NCI-H1930 (cell line): Measurements from ENCODE around the gene EPB41L4A.
A peak's percentile ranks its signal among the peaks of the same experiment; 100 is the strongest.

Experiments used
- DNase-seq, 2 experiments: peaks; one replicate each; lab custom pipeline; 2025; lab: John Stamatoyannopoulos, UW

Gene EPB41L4A

GRCh38 chr5:112160652-112161391 lies 258.3 kb downstream of the EPB41L4A start:
- DNase-seq = peak; percentile 58 to 75

DNA sequence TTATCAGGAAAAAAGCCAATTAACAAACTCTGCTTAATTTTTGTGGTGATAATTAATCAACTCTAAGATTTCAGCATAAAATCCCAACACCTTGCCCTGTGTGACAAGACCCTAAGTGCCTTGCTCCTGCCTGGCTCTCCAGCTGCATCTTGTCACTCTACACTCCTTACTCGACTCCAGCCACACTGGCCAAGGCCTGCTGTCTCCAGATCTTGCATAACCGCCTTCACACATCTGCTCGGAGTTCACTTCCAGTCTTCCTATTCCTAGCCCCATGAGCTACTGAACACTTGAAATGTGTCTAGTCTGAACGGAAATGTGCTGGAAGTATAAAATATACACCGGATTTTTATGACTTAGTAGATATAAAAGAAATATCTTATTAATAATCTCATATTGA lies 259.6 kb downstream of the EPB41L4A start:
- DNase-seq = no peak

DNA sequence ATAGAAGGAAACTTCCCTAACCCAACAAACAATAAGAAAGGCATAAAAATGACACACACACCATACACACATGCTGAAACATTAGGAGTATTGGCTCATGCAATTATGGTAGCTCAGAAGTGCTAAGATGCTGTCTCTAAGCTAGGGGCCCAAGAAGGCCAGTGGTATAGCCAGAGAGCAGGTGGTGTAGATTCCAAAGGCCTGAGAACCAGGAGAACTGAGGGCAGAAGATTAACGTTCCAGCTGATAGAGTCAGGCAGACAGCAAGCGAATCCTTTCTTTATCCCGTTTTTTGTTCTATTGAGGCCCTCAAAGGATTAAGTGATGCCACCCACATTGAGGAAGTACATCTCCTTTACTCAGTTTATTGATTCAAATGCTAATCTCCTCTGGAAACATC lies 262.9 kb downstream of the EPB41L4A start:
- no peak for DNase-seq

DNA sequence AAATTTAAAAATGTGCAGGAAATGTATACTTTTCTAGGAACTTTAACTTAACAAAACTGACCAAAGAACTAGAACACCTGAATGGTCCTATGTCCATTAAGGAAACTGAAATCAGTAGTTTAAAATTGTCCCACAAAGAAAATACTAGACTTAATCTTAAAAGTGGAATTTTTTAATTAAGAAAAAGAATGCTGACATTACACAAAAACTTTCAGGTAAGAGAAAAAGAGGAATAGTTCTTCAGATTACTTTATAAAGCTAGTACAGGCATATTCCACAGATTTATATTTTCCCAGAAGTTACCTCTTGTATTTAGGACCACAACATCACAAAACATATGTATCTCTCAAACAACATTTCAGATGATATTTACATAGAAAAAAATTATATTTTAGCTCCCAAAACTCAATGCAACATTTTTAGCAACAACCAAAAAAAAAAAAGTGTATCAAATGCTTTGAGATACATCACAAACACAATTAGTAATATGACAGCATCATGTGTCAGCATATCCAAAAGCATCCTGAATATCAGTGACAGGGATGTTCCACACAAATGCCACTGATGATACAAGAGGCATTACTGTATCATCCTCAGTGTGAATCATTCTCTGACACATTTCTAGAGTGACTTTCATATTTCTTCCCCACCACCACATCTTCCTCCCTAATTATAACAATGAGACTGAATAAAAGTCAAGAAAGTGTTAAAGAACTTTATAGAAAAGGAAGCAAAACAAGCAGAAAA lies 264.0 kb downstream of the EPB41L4A start:
- DNase-seq = no peak

GRCh38 chr5:112149727-112150126 lies 269.4 kb downstream of the EPB41L4A start:
- DNase-seq = no peak

DNA sequence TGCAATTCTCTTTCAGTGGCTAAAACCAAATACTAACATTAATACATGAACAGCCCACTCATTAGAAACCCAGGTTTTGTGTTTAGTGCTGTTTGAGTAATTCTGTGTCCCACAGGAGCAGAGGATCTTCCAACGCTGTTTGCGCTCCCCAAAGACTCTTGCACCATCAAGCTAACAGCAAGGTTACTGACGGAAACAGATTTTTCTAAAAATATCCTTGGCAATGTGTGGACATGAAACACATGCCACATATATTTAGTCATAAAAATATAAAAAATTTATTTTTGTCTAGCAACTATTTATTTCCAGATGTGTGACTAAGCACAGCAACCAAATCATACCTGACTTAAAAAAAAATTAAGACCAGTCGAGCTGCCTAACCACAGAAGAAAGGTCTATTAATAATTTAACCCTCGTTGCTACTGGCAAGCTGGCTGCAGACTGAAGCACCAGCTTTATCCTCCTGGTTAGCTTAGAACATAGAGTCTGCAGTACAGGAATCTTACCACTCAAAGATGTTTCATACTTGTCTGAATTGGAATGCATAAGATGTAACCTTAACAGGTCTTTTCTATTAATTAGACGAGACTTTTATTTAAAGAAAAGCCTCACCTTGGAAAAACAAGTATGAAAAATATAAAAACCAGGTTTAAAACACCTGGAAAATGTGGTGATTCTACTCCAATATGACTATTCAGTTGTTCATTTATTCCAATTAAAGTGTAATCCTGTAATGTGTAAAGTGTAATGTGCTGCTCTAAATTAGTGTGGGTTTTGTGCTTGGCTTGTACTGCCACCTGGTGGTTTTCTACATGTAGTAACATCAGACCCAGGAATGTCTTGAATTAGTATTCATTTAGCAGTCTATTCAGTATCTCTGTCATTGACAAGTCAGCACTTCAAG lies 272.5 kb downstream of the EPB41L4A start:
- DNase-seq = peak; percentile 14 to 36

- no peak for DNase-seq
Observed at GRCh38 chr5:112143690-112144089, 275.4 kb downstream of the EPB41L4A start.

DNA sequence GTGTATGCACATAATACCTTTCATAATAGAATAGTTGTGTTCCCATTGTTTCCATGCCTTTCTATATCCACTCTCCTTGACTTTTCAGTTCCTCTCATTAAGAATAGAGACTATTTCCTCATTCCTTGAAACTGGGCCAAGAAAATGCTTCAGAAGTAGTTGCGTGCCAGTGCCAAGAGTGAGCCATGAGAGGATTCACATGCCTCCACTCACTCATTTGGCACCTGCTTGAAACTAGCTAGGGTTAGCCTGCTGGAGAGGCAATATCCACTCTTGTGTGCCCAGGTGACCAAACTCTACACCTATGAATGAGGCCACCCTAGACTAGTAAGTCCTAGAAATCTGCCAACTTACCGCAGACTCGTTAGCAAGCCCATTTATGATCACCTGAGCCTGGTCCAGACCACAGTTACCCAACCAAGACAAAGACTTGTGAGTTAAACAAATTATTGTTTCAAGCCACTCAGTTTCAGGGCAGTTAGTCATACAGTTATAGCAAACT lies 276.3 kb downstream of the EPB41L4A start:
- DNase-seq = no peak

DNA sequence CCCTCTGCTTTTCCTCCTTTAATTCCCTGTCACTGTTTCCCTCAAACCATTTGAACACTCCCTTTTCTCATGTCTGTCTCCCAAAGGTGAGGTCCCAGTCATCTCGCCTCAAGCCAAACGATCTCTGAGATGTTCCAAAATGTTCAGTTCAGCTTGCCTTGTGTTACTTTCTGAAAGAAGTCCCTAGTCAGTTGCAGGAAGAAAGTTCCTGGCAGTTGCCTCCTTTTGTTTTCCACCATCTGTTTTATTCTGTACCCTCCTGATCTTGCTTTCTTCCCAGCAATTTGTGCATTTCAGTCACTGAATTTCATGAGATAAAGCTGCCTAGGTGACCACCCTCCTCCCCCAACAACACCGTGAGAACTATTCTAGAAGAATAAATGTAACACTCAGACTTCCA lies 277.5 kb downstream of the EPB41L4A start:
- DNase-seq = no peak

DNA sequence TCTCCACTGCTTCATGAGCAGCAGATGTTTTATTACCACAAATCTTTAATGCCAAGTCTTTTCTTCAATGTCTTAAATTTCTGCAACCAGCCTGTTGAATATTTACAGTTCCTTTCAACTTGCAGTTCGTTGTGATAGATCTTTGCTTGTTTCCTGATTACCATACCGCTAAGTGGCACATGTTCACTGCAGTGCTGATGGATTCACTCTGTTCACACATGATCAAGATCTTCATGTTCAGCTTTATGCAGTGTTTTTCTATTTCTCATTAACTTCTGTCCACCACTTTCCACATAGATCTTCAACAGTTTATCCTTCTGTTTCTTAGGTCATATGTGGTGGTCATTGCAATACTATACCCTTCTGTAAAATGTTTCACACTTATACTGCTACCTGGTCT lies 280.6 kb downstream of the EPB41L4A start:
- DNase-seq = no peak

- DNase-seq = no peak
Observed at GRCh38 chr5:112136773-112137172, 282.3 kb downstream of the EPB41L4A start.

DNA sequence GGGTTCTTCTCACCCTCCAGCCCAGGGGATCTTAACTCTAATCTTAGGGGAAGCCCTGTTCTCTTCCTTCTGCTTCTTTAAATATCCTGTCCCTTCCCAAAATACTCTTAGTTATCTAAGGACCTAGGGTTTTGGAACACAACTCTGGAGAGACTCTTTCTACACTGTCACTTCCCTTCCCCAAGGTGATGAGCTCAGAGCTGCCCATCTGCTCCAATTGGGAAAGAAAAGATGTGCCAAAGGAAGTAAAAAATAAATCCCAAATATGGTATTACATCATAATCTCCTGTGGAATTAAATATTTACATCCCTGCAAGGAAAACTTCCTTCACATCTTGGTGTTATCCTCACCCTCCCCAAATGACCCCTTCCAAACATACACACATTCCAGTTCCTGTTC lies 291.2 kb downstream of the EPB41L4A start:
- DNase-seq = no peak

- no peak for DNase-seq
Observed at GRCh38 chr5:112126982-112127381, 292.1 kb downstream of the EPB41L4A start.

DNA sequence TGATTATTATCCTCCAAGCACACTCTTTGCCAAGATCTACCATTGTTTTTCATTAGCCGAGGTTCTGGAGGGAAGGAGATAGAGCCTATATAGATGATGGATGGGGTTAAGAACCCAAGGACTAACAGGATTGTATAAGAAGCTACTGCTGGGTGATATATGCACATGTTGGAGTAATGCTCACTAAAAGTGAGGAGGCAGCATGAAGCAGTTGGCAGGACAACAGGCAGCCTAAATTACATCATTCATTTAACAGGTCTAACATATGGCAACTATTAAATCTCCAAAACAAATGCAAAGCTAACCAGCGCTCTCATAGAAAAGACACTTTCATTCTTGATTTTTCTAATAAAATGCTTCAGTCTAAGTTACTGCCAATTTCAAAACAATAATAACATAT lies 293.2 kb downstream of the EPB41L4A start:
- no peak for DNase-seq

- no peak for DNase-seq
Observed at GRCh38 chr5:112124788-112125187, 294.3 kb downstream of the EPB41L4A start.

GRCh38 chr5:112123086-112123485 lies 296.0 kb downstream of the EPB41L4A start:
- no peak for DNase-seq

DNA sequence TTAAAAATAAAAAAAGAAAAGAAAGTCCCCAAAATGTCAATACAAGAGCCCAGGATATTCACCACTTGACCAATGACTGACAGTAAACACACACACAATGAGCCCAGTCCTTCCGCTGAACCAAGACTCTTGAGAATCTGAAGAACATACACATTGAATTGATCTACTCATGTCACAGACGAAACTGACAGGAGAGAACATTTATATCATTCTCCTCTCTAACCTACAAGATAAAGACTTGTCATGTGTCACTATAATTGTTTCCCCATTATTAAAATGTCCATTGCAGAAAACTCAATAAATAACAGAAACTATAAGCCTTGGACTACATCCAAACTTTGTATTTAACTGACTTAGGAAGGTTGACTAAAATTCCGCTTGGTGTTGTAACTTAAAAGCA lies 296.7 kb downstream of the EPB41L4A start:
- DNase-seq = no peak

DNA sequence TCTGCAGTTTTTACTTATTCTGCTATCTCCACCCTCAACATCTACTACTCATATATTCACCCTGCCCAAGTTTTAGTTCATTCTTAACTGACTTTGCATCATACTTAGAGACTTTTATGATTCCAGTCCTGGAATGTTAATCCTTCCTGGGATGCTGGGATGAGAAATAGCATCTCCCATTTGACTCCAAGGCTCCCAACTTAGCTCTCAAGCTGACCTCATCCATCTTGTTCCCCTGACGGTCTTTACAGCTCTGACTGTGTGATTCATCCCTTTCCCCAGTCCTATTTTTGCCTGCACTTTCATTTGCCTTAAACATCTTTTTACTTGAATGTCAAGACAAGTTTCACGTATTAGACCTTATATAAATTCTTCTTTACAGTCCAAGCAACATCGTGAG lies 297.8 kb downstream of the EPB41L4A start:
- DNase-seq = no peak

- DNase-seq = no peak
Observed at GRCh38 chr5:112119969-112120368, 299.1 kb downstream of the EPB41L4A start.

DNA sequence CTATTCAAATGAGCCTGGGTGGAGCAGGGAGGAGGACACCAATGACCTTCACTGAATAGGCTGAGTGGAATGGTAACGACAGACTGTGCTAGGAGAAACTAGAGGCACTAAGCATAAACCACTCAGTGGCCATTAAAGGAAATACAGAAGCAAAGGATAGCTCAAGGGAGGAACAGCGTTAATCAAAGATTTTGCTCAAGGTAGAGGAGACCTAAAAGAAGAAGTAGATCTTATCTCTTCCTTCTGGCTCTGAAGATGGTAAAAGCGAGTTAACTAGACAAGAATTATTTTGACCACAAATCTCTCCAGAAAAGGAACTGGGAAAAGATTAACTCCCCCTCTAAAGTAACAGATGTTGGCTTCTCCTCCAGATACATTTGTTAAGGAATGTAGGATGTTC lies 299.6 kb downstream of the EPB41L4A start:
- DNase-seq = no peak

DNA sequence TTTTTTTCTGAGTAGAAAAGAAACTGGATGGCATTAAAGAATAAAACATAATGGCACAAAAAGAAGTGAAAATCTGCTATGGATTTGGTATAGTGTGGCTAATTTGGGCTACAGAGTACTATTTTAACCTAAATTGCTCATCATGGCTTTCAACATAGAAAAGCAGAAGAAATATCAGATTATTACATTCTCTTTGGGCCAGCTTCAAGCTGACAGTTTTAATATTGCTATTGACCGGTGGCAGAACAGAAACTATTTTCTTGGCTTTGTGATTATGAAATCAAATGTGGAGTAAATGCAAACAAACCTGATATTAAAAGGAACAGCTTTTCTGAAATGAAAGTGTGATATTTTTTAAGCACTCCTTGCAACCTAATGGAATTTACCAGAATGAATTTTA lies 301.5 kb downstream of the EPB41L4A start:
- no peak for DNase-seq

DNA sequence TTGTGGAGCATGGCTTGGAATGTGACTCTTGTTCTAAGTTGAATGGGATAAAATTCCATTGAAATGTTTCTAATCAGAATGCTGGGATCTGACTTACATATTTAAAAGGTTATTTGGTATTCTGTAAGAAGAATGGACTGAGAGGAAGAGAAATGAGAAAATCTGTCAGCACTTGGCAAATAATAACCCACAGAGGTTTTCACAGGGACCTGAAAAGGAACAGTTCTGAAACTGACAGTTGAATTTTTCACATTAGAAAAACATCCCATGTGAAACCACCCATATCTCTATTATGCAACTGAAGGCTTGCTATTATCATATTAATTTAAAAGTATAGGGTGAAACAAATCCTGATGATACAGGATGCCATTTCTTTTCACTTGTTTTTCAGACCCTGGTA lies 302.7 kb downstream of the EPB41L4A start:
- DNase-seq = no peak
